Progenitor cell of endocrine pancreas (in vitro differentiated cells): ENCODE measurements around the gene EML2. TPM values are rescaled to one million over a fixed set of nuclear protein-coding genes. Genes with fewer than 3 reads are reported as not detected.
A peak's percentile ranks its signal among the peaks of the same experiment; 100 is the strongest.

Experiments
- DNase-seq: peaks from one replicate; pipeline ENCODE4 v3.0.0; 2021; ENCODE audit warnings: low spot score; ENCODE audit not compliant: unreplicated experiment
- H3K27ac Mint-ChIP-seq: 2 replicates; pipeline ENCODE4 v1.8.0; 2021; ENCODE audit warnings: mild to moderate bottlenecking, moderate library complexity, mixed read lengths
- H3K27me3 Mint-ChIP-seq: 2 replicates; pipeline ENCODE4 v1.8.0; 2021; ENCODE audit warnings: mixed read lengths
- H3K36me3 Mint-ChIP-seq: 2 replicates; pipeline ENCODE4 v1.8.0; 2022; ENCODE audit warnings: mixed read lengths; ENCODE audit not compliant: insufficient read depth
- H3K4me1 Mint-ChIP-seq: 2 replicates; pipeline ENCODE4 v1.8.0; 2021; ENCODE audit warnings: low read depth, mixed read lengths
- H3K4me3 Mint-ChIP-seq: 2 replicates; pipeline ENCODE4 v1.8.0; 2021; ENCODE audit warnings: low read depth, mild to moderate bottlenecking, moderate library complexity, mixed read lengths
- H3K9me3 Mint-ChIP-seq: 2 replicates; pipeline ENCODE4 v1.8.0; 2021; ENCODE audit warnings: low read depth, mixed read lengths
- CTCF ChIP-seq: fragments of 200-600 bp; sonication (generic); IDR thresholded peaks from one replicate; pipeline ENCODE4 v1.5.0; 2021; ENCODE audit warnings: antibody characterized with exemption, mild to moderate bottlenecking; ENCODE audit not compliant: unreplicated experiment
- total RNA-seq: library from RNA; stranded (reverse); gene quantifications from 2 replicates; pipeline ENCODE4 v1.2.1, GENCODE V29; 2021

Gene EML2
- total RNA-seq, 1 donor from 2014 or later: 28.6 TPM

GRCh38 chr19:45668342-45668871, 29.2 kb upstream of the EML2 start:
- Mint-ChIP-seq H3K4me1 (peaks cover 19% of the 10 kb centered on the region), H3K36me3 (peaks cover 3% of the 10 kb centered on the region), H3K4me3 (peak overlapping the region; percentile 75), H3K9me3 (no peaks in the 10 kb centered on the region), H3K27ac (peak overlapping the region; percentile 34), H3K27me3 (peaks cover 2% of the 10 kb centered on the region)
- no peak for DNase-seq
- TF ChIP-seq CTCF: no peak

GRCh38 chr19:45667620-45668341, 28.6 kb upstream of the EML2 start, which contains the start of gene GIPR:
GIPR (plus strand) TSS chr19:45668221; CDS start chr19:45669521, 1,300 bp downstream.
- Mint-ChIP-seq H3K36me3 (peaks cover 2% of the 10 kb centered on the region), H3K27me3 (peaks cover 2% of the 10 kb centered on the region), H3K9me3 (no peaks in the 10 kb centered on the region), H3K4me1 (peaks cover 19% of the 10 kb centered on the region), H3K4me3 (peak within 1 kb of the TSS; percentile 75), H3K27ac (peak within 1 kb of the TSS; percentile 87)
- peak; percentile 52 for DNase-seq
- TF ChIP-seq CTCF: no peak

- Mint-ChIP-seq H3K27ac (peak overlapping the region; percentile 12), H3K4me1 (peaks cover 18% of the 10 kb centered on the region), H3K9me3 (no peaks in the 10 kb centered on the region), H3K27me3 (no peaks in the 10 kb centered on the region), H3K4me3 (no peak overlapping the region), H3K36me3 (no peaks in the 10 kb centered on the region)
- no peak for TF ChIP-seq CTCF
- no peak for DNase-seq
Observed at GRCh38 chr19:45664575-45664974, 25.4 kb upstream of the EML2 start.

GRCh38 chr19:45663800-45664199, 24.6 kb upstream of the EML2 start:
- no peak for DNase-seq
- Mint-ChIP-seq H3K4me1 (peaks cover 20% of the 10 kb centered on the region), H3K27me3 (no peaks in the 10 kb centered on the region), H3K9me3 (no peaks in the 10 kb centered on the region), H3K27ac (no peak overlapping the region), H3K4me3 (no peak overlapping the region), H3K36me3 (no peaks in the 10 kb centered on the region)
- no peak for TF ChIP-seq CTCF

- TF ChIP-seq CTCF: no peak
- Mint-ChIP-seq H3K4me3 (no peak overlapping the region), H3K36me3 (no peaks in the 10 kb centered on the region), H3K4me1 (peaks cover 14% of the 10 kb centered on the region), H3K27ac (peak overlapping the region; percentile 29), H3K9me3 (no peaks in the 10 kb centered on the region), H3K27me3 (no peaks in the 10 kb centered on the region)
- DNase-seq: no peak
Observed at GRCh38 chr19:45660636-45661035, 21.4 kb upstream of the EML2 start.
